Activated CD4-positive, alpha-beta T cell treated with anti-CD3 and anti-CD28 coated beads for 4 hours (primary cell): ENCODE results near the gene PRELID1.

Experiments used
- DNase-seq, 2 donors: peaks; one replicate each; pipeline ENCODE4 v3.0.0-alpha.2; 2020

Gene PRELID1

DNA sequence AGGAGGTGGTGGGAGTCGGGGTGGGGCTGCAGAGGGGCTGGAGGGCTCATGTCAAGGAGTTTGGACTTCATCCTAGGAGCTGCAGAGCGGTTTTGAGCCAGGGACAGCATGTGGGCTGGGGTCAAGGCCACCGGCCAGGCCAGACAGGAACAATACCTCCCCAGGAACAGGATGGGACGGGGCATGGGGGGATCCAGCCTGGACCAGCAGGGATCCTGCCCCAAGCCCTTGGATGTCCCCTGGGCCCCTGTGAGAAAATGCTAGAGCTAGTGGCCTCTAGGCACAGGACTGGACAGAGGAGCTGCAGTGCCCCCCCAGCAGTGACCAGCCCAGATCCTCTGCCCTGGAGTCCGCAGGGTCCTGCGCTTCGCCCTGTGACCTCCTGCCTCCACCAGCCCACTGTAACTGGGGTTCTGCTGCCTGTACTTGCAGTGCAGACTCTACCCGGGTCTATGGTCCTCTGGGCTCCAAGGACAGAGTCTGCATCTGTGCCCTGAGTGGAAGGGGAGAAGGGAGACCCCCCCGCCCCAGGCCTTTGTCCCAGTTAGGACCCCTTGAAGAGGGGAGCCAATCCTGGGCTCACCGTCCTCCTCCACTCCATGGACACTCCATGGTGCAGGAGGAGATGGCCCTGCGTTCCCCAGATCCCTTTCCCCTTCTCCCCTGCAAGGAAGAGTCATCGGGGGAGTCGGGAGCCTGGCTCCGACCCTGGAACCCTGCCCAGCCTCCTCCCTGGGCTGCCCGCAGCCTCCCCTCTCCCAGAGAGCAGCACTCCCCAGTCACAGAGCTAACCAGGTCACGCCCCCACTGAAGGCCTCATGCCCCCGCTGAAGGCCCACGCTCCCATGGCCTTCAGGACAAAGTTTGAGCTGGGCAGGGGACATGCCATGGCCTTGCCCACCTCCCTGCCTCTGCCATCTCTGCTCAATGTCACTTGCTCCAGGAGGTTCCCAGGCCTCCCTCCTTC lies 11.1 kb downstream of the PRELID1 start:
- no peak for DNase-seq

- DNase-seq: no peak
These were observed 11.8 kb downstream of the PRELID1 start for GRCh38 chr5:177315411-177315810.

DNA sequence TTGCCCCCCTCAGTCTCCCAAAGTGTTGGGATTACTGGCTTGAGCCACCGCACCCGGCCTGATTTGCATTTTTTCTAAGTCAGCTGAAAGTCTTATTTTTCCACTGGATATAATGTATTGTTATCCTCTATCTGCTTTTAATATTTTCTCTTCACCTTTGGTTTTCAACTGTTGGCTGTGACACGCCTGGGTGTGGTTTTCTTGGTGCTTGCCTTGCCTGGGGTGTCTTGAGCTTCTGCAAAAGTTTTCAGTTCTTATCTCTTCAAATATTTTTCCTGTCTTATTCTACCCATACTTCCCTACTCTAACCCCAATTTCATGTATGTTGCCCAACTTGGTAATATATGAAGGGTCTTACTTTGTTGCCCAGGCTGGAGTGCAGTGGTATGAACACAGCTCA lies 12.4 kb downstream of the PRELID1 start:
- no peak for DNase-seq

- peak; percentile 70 to 75 for DNase-seq
These were observed 14.4 kb downstream of the PRELID1 start for GRCh38 chr5:177317959-177318377.

DNA sequence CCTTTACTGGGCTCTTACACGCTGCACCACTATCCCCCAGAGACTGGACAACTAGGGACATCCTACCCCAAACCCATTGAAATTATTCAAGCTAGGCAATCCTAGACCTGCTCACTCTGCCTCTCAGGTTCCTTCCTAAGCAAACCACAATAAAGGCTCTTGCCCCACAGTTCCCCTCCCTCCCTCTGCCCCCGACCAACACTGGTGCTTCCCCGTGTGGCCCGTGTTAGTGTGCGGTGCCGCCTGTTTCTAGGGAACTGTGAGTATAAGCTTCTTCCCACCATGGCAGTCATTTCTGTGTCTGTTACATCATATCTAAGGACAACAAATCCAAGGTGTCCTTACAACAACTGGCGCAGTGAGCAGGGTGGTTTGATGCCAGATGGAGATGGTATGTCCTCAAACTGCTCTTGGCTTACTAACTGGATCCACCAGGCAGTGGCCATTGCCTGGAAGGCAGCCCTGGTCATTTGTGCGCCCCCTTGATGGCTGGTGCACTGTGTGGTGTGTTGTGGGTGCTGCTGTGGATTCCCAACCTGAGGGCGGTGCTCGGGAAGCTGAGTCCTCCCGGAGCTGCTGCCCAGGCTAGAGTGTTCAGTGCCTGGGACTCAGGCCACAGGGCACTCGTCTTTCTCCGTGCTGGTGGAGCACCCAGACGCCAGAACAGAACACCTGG lies 16.5 kb downstream of the PRELID1 start:
- no peak for DNase-seq

- no peak for DNase-seq
These were observed 17.3 kb downstream of the PRELID1 start for GRCh38 chr5:177320879-177321278.

DNA sequence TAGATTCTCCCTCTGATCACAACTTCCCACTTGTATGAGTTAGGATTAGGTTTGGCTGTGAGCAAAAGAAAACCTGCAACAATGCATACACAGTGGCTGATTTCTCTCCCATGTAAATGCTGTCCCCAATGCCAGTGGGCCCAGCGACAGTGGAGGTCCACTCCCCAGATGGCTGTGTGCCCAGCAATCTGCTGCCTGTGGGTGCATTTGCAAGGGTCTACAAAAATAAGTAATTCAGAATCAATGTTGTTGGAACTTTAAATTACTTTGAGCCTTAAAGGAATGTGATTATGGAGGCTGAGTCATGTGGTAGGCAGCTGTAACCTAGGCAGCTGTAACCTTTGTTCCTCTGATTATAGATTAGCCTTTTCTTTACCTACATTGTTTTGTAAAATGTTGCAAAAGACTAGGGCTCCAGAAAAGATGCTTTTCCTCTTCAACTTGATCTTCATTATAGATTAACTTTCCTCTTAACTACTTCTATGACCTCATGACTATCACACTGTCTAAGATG lies 22.3 kb downstream of the PRELID1 start:
- no peak for DNase-seq

DNA sequence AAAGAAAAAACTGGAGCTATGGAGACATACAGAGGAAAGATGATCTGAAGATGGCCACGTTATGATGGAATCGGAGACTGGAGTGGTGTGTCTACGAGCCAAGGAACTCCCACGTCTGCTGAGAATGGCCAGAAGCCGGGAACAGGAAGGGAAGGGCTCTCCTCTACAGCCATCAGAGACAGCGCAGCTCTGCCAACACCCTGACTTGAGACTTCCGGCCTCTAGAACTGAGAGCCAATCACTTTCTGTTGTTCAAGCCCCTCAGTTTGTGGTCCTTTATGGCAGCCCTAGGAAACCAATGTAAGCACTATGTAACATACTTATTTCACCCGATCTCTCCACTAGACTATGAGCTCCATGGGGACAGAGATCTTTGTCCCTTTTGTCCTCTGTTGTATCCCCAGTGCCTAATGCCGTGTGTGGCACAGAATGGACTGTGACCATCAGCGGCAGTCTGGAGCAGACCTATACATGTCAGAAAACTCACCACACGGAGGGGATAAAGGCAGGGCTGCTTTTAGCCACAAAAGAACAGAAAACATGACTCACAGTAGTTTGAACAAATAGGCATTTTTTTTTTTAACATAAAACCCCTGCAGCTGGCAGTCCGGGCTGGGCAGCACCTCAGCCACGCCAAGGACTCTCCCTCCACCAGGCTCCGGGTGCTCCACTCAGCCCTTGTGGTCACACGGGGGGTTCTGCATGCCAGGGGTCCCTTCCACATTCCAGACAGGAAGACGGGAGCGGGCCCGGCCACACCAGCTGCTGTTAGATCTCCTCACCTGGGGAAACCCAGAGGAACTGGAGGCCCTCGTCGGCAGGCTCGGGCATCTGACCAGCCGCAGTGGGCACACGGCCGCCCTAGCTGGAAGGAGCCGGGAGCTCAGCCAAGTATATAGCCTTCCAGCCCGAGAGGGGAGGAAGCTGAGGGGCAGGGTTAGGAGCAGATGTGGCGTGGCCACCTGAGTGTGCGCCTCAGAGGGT lies 24.2 kb downstream of the PRELID1 start:
- DNase-seq: no peak

DNA sequence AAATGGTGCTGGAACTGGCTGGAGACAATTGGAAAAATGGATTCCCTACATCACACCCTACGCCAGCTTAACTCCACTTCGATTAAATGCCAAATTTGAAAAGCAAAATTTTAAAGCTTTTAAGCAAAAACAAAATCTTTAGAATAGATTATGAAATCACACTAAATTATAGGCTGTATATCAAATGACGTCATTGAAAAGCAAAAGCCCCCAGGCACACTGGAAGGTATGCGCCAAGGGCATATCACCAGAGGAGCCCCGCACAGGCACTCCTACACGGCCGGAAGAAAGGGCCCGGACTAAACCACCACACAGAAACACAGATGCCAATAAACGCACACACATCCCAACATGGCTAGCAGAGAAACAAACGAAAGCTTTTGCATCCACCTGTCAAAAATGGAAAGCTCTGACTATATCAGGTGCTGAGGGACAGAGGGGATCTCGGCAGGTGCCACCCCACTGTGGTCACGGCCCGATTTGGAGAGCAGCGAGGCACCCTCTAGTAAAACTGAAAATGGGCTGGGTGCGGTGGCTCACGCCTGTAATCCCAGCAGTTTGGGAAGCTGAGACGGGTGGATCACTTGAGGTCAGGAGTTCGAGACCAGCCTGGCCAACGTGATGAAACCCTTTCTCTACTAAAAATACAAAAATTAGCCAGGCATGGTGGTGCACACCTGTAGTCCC lies 25.1 kb downstream of the PRELID1 start:
- no peak for DNase-seq

DNA sequence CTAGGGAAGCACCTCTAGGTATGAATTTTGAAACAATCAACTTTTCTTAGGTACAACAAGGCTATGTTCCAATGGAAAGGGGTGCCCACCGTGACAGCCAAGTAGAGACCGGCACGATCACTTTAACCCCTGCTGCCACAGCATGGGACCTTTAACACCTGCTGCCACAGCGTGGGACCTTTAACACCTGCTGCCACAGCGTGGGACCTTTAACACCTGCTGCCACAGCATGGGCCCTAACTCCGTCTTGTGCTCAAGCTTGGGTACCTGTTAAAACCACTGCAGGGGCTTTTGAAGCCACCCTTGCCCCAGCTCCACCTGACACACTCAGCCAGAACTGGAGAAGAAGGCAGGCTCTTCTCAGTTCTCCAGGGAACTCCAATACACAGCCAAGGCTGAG lies 26.3 kb downstream of the PRELID1 start:
- no peak for DNase-seq

- DNase-seq: no peak
These were observed 27.6 kb downstream of the PRELID1 start for GRCh38 chr5:177330991-177331842.

- DNase-seq: no peak
These were observed 28.7 kb downstream of the PRELID1 start for GRCh38 chr5:177332031-177332895.

- no peak for DNase-seq
These were observed 29.3 kb downstream of the PRELID1 start for GRCh38 chr5:177332896-177333260.

- no peak for DNase-seq
These were observed 30.0 kb downstream of the PRELID1 start for GRCh38 chr5:177333420-177334154.

DNA sequence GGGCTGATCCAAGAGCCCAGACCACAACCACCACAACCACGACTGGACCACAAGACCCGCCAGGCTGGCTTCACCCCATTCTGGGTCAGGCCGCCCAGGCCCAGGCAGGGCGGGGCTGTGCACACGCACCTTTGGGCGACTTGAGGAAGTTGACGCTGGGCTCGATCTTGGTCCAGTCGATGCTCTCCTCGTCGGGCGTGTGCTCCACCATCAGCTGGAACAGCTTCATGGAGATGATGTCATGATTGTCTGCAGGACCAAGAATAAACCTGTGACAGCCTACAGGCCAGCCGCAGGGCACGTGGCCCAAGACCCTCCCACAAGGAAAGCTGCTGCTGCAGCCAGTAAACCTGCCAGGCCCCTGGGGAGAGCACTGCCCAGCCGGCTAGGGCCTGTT lies 30.6 kb downstream of the PRELID1 start:
- DNase-seq: no peak

- DNase-seq: no peak
These were observed 31.4 kb downstream of the PRELID1 start for GRCh38 chr5:177334781-177335700.

GRCh38 chr5:177335701-177336065 lies 32.1 kb downstream of the PRELID1 start:
- no peak for DNase-seq

- DNase-seq: no peak
These were observed 32.5 kb downstream of the PRELID1 start for GRCh38 chr5:177336112-177336511.
